PC-3 (cell line): ENCODE measurements around the gene ZKSCAN5. TPM values are rescaled to one million over a fixed set of nuclear protein-coding genes. Genes with fewer than 3 reads are reported as not detected.

Experiments
- ATAC-seq: fragments of 200-7000 bp; cut with Tn5 transposase; 2 replicates; pipeline ENCODE4 v1.9.1; 2020; ENCODE audit warnings: mild to moderate bottlenecking, moderate library complexity
- BruUV-seq: library from RNA; stranded (reverse); fragments of 400-500 nt; replicated peaks from 2 replicates; lab custom pipeline; 2021; lab: Mats Ljungman, UMichigan
- CTCF ChIA-PET: fragments of 300-600 bp; sonication (Branson Sonifier 250); formaldehyde crosslinking; loops from one replicate; lab custom pipeline; 2022; ENCODE audit warnings: antibody characterized with exemption; lab: Charles Lee
- POLR2A ChIA-PET: fragments of 300-600 bp; sonication (Branson Sonifier 250); formaldehyde crosslinking; loops from one replicate; lab custom pipeline; 2022; ENCODE audit warnings: antibody characterized with exemption; ENCODE audit not compliant: unreplicated experiment; lab: Charles Lee
- DNase-seq: peaks from one replicate; pipeline ENCODE4 v3.0.0-alpha.2; 2015
- H2AFZ ChIP-seq: fragments of 300-600 bp; sonication (generic); 2 replicates; pipeline ENCODE4 v1.6.0; 2016; ENCODE audit warnings: antibody characterized with exemption, low read length
- H3F3A ChIP-seq: fragments of 300-600 bp; sonication (generic); one replicate; pipeline ENCODE4 v1.6.0; 2017; ENCODE audit warnings: antibody characterized with exemption, low read length, control low read depth, mild to moderate bottlenecking; ENCODE audit not compliant: unreplicated experiment
- H3K27ac ChIP-seq: fragments of 300-600 bp; sonication (generic); 2 replicates; pipeline ENCODE4 v1.5.1; 2016; ENCODE audit warnings: mild to moderate bottlenecking, low read length
- H3K27me3 ChIP-seq: fragments of 300-600 bp; sonication (generic); 2 replicates; pipeline ENCODE4 v1.6.1; 2016; ENCODE audit warnings: low read length, mixed read lengths
- H3K36me3 ChIP-seq: fragments of 300-600 bp; sonication (generic); 2 replicates; pipeline ENCODE4 v1.6.1; 2016; ENCODE audit warnings: low read depth, mixed run types, low read length, mixed read lengths
- H3K4me1 ChIP-seq: fragments of 300-600 bp; sonication (generic); 2 replicates; pipeline ENCODE4 v1.5.1; 2016; ENCODE audit warnings: low read length; ENCODE audit not compliant: insufficient read depth
- H3K4me2 ChIP-seq: fragments of 300-600 bp; sonication (generic); 2 replicates; pipeline ENCODE4 v1.6.0; 2016; ENCODE audit warnings: low read length
- H3K4me3 ChIP-seq: fragments of 300-600 bp; sonication (generic); 2 replicates; pipeline ENCODE4 v1.5.1; 2016; ENCODE audit warnings: mild to moderate bottlenecking, low read length, mixed read lengths
- H3K79me2 ChIP-seq: fragments of 300-600 bp; sonication (generic); 2 replicates; pipeline ENCODE4 v1.6.1; 2017; ENCODE audit warnings: low read length, mixed read lengths
- H3K9ac ChIP-seq: fragments of 300-600 bp; sonication (generic); 2 replicates; pipeline ENCODE4 v1.6.0; 2016; ENCODE audit warnings: mild to moderate bottlenecking, low read length
- H3K9me2 ChIP-seq: fragments of 300-600 bp; sonication (generic); replicated peaks from 2 replicates; pipeline ENCODE4 v1.6.1; 2016; ENCODE audit warnings: mixed run types, low read length, mixed read lengths
- H3K9me3 ChIP-seq: fragments of 300-600 bp; sonication (generic); 2 replicates; pipeline ENCODE4 v1.6.1; 2016; ENCODE audit warnings: low read length, mixed read lengths
- H4K20me1 ChIP-seq: fragments of 300-600 bp; sonication (generic); 2 replicates; pipeline ENCODE4 v1.6.1; 2016; ENCODE audit warnings: low read length, mixed read lengths
- CTCF ChIP-seq: fragments of 300-600 bp; sonication (generic); conservative IDR thresholded peaks from 2 replicates; pipeline ENCODE4 v1.5.1; 2017; ENCODE audit warnings: antibody characterized with exemption, low read depth, mild to moderate bottlenecking, low read length
- EZH2 ChIP-seq: fragments of 300-600 bp; sonication (generic); IDR thresholded peaks from one replicate; pipeline ENCODE4 v1.6.1; 2017; ENCODE audit warnings: antibody characterized with exemption, mild to moderate bottlenecking, low read length; ENCODE audit not compliant: unreplicated experiment
- EZH2phosphoT487 ChIP-seq: fragments of 300-600 bp; sonication (generic); IDR thresholded peaks from 2 replicates; pipeline ENCODE4 v1.6.1; 2018; ENCODE audit warnings: mild to moderate bottlenecking, antibody characterized with exemption, low read length, borderline replicate concordance
- intact Hi-C: fragments of 100-400 bp; cut with micrococcal nuclease; formaldehyde crosslinking; loops from 2 replicates; pipeline ENCODE4 v1.9.0; 2023
- total RNA-seq: library from RNA; depleted of rRNA; stranded (reverse); fragments of >200 nt; gene quantifications from 2 replicates; pipeline ENCODE4 v1.2.3, GENCODE V29; 2014

The ZKSCAN5 gene
- total RNA-seq, 1 experiment from 2014 or later: 9.9 TPM

- Histone ChIP-seq H2AFZ (no peak overlapping the region), H3K36me3 (peaks cover 24% of the 10 kb centered on the region), H3F3A (no peaks in the 10 kb centered on the region), H3K79me2 (0 out of 2 replicates have a peak, but pooled peaks cover 6% of the 10 kb centered on the region), H3K4me2 (no peak overlapping the region), H3K9me2 (no peaks in the 10 kb centered on the region), H4K20me1 (no peaks in the 10 kb centered on the region), H3K9ac (no peak overlapping the region), H3K27ac (no peak overlapping the region), H3K27me3 (no peaks in the 10 kb centered on the region), H3K4me3 (no peak overlapping the region), H3K4me1 (no peaks in the 10 kb centered on the region), H3K9me3 (peaks cover 10% of the 10 kb centered on the region; the same call in 1 of the 2 replicates)
- POLR2A ChIA-PET: interaction anchor here (0.6 kb wide), 1 partner anchor 372 kb away, joined by 3 read pairs; no protein-coding TSS in a partner anchor
- DNase-seq (no peak), ATAC-seq (peak; percentile 20; the same call in 1 of the 2 replicates)
- CTCF ChIA-PET: no interaction called here
- intact Hi-C loops: no loop called here
- TF ChIP-seq EZH2phosphoT487 (no peak), EZH2 (no peak), CTCF (no peak)
- BruUV-seq: no TSS peak
Observed at GRCh38 chr7:99490878-99491277, 13.6 kb upstream of the ZKSCAN5 start.

DNA sequence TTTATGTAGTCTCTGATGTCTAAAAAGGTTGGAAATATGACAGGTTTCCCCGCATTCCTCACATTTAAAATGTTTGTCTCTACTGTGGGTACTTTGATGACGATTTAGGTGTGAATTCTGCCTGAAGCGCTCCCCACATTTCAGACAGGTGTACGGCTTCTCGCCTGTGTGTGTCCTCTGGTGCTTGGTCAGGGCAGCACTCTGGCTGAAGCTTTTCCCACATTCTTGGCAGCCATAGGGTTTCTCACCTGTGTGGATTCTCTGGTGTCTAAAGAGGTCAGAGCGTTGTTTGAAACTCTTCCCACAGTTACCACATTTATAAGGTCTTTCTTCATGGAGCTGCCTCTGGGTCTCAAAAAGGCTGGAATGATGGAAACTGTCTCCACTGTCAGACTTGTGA is 10.6 kb upstream of the ZKSCAN5 start:
- TF ChIP-seq CTCF (no peak), EZH2phosphoT487 (no peak), EZH2 (no peak)
- peaks cover 20% of the 10 kb centered on the region for H3K36me3 ChIP-seq
- POLR2A ChIA-PET: no interaction called here

DNA sequence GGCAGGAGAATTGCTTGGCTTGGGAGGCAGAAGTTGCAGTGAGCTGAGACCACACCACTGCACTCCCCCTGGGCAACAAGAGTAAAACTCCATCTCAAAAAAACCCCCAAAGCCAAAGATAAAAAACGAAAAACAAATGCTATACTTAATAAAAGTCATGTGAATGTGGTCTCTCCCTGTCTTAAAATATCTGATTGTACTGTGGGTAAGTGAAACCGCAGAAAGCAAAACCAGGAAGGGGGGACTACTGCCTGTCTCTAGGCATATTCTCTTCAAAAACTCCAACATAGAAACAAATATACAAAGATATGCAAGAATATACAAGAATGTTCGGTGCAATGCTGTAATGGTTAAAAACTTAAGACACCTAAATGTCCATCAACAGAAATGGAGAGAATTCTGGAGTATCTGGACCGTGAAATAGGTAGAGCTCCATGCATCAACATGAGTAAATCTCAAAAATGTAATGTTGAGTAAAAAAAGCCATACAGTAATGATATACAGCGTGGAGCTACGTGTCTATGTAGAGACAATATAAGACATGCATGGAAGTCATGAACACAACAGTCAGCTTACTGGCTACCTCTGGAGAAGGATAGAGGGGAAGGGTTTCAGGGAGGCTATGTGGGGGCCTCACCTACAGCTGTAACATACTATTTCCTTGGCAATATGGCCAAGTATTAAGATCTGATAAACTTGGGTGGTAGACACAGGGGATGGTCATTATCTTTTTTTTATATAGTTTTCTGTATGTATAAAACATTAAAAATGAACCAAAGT is 6.5 kb upstream of the ZKSCAN5 start:
- DNase-seq (no peak), ATAC-seq (no peak)
- H3K79me2 ChIP-seq: peaks cover 54% of the 10 kb centered on the region
- peaks cover 10% of the 10 kb centered on the region; the same call in 1 of the 2 replicates for H3K9me3 ChIP-seq
- H3K27me3 ChIP-seq: no peaks in the 10 kb centered on the region
- H3K4me2 ChIP-seq: peak overlapping the region; percentile 100
- H4K20me1 ChIP-seq: peaks cover 16% of the 10 kb centered on the region
- POLR2A ChIA-PET: no interaction called here
- H3K9me2 ChIP-seq: no peaks in the 10 kb centered on the region
- no peak overlapping the region for H3K27ac ChIP-seq
- peaks cover 20% of the 10 kb centered on the region for H3K36me3 ChIP-seq
- H3K4me1 ChIP-seq: 0 out of 2 replicates have a peak, but pooled peaks cover 5% of the 10 kb centered on the region
- TF ChIP-seq EZH2phosphoT487: no peak
- TF ChIP-seq EZH2: no peak
- TF ChIP-seq CTCF: no peak
- peak overlapping the region; percentile 97 for H3K4me3 ChIP-seq
- no peaks in the 10 kb centered on the region for H3F3A ChIP-seq
- CTCF ChIA-PET: no interaction called here
- peak overlapping the region; percentile 85 for H3K9ac ChIP-seq
- BruUV-seq: no TSS peak
- intact Hi-C loops: no loop called here
- no peak overlapping the region for H2AFZ ChIP-seq

More for the DNA sequence above, 10.6 kb upstream of the ZKSCAN5 start:
- intact Hi-C loops: no loop called here
- Histone ChIP-seq H3F3A (no peaks in the 10 kb centered on the region), H3K4me1 (no peaks in the 10 kb centered on the region), H3K27ac (no peak overlapping the region), H4K20me1 (peaks cover 14% of the 10 kb centered on the region), H3K9me3 (peaks cover 10% of the 10 kb centered on the region; the same call in 1 of the 2 replicates), H3K9me2 (no peaks in the 10 kb centered on the region), H3K4me3 (no peak overlapping the region), H3K9ac (no peak overlapping the region), H3K27me3 (no peaks in the 10 kb centered on the region), H2AFZ (no peak overlapping the region), H3K79me2 (peaks cover 32% of the 10 kb centered on the region), H3K4me2 (no peak overlapping the region)
- CTCF ChIA-PET: no interaction called here
- BruUV-seq: no TSS peak
- ATAC-seq (no peak), DNase-seq (no peak)
